ENCODE data around the gene RALGAPA2.

DNA sequence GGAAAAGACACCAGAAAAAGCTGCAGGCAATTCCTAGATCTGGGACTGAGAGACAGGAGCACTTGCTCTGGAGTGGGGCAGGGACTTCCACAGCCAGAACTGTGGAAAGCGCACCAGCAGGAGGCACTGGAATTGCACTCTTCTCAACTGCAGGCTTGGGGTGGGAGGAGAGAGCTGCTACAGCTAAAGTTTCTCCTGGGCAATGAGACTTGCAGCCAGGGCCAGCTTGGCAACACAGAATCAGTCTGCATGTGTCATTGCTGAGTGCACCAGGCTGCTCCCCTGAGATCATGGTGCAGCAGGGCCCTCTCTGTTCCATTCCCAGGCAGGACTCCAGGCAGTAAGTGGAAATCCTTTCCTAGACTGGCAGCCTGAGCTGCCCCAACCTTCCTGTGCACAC is 198.7 kb downstream of the RALGAPA2 start:
- no peak for TF ChIP-seq EZH2 (IDR thresholded peaks at IDR 0.05; ENCODE audit: borderline replicate concordance, low read length)
- TF ChIP-seq, protein P1, sequence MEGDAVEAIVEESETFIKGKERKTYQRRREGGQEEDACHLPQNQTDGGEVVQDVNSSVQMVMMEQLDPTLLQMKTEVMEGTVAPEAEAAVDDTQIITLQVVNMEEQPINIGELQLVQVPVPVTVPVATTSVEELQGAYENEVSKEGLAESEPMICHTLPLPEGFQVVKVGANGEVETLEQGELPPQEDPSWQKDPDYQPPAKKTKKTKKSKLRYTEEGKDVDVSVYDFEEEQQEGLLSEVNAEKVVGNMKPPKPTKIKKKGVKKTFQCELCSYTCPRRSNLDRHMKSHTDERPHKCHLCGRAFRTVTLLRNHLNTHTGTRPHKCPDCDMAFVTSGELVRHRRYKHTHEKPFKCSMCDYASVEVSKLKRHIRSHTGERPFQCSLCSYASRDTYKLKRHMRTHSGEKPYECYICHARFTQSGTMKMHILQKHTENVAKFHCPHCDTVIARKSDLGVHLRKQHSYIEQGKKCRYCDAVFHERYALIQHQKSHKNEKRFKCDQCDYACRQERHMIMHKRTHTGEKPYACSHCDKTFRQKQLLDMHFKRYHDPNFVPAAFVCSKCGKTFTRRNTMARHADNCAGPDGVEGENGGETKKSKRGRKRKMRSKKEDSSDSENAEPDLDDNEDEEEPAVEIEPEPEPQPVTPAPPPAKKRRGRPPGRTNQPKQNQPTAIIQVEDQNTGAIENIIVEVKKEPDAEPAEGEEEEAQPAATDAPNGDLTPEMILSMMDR (IDR thresholded peaks at IDR 0.05; ENCODE audit: low read length): no peak

Data from OCI-LY1 (cell line).